ENCODE measurements around the gene BIK.

DNA sequence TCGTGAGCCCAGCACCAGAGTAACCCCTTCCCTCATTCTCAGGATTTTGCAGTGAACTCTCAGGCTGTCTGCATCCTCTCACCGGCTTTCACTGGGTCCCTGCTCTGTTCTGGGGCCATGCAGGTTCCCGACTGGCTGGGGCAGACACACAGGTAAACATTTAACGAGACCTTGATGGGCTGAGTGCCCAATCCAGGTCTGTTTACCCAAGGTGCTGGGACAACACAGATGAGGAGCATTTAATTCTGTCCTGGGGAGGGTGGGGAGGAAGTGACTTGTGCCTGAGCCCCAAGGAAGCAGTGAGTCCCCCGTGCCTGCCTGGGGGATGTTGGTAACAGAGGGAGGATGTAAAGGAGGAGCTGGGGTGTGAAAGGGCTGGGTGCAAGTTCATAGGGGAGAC is 4.4 kb downstream of the BIK start:
- TF ChIP-seq, protein P1, sequence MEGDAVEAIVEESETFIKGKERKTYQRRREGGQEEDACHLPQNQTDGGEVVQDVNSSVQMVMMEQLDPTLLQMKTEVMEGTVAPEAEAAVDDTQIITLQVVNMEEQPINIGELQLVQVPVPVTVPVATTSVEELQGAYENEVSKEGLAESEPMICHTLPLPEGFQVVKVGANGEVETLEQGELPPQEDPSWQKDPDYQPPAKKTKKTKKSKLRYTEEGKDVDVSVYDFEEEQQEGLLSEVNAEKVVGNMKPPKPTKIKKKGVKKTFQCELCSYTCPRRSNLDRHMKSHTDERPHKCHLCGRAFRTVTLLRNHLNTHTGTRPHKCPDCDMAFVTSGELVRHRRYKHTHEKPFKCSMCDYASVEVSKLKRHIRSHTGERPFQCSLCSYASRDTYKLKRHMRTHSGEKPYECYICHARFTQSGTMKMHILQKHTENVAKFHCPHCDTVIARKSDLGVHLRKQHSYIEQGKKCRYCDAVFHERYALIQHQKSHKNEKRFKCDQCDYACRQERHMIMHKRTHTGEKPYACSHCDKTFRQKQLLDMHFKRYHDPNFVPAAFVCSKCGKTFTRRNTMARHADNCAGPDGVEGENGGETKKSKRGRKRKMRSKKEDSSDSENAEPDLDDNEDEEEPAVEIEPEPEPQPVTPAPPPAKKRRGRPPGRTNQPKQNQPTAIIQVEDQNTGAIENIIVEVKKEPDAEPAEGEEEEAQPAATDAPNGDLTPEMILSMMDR (conservative IDR thresholded peaks at IDR 0.05 in 1 of 2, IDR thresholded peaks at IDR 0.05 in 1 of 2; ENCODE audit: low read depth in 1 of 2, low read length in 2 of 2): no peak
- TF ChIP-seq EZH2 (IDR thresholded peaks at IDR 0.05; ENCODE audit: low read length, missing control alignments): no peak

Data from fibroblast of lung (primary cell).